GM21515 (cell line): ENCODE results near the gene PRXL2B.
"Not testable (repeated sequence)": the region's sequence is repeated elsewhere in the genome, so short reads cannot be mapped to it uniquely, and the experiment has no call there.

Experiments used
- ATAC-seq: cut with Tn5 transposase; IDR thresholded peaks from one replicate; pipeline ENCODE4 v1.9.1; 2021; ENCODE audit not compliant: unreplicated experiment

PRXL2B gene

GRCh38 chr1:2564006-2564814 is 22.4 kb upstream of the PRXL2B start:
- ATAC-seq: no peak

GRCh38 chr1:2564815-2565374 is 21.7 kb upstream of the PRXL2B start:
- ATAC-seq: no peak

- ATAC-seq: no peak
Measured at GRCh38 chr1:2566101-2567045, 20.2 kb upstream of the PRXL2B start.

GRCh38 chr1:2567083-2567679 is 19.4 kb upstream of the PRXL2B start:
- ATAC-seq: no peak

- not testable (repeated sequence) for ATAC-seq
Measured at GRCh38 chr1:2568187-2568816, 18.3 kb upstream of the PRXL2B start.

GRCh38 chr1:2569060-2569459 is 17.5 kb upstream of the PRXL2B start:
- ATAC-seq: no peak

- ATAC-seq: not testable (repeated sequence)
Measured at GRCh38 chr1:2569703-2570102, 16.9 kb upstream of the PRXL2B start.

GRCh38 chr1:2570332-2570731 is 16.2 kb upstream of the PRXL2B start:
- no peak for ATAC-seq

- ATAC-seq: no peak
Measured at GRCh38 chr1:2571348-2571747, 15.2 kb upstream of the PRXL2B start.

- ATAC-seq: no peak
Measured at GRCh38 chr1:2573250-2573920, 13.2 kb upstream of the PRXL2B start.

GRCh38 chr1:2574350-2574749 is 12.2 kb upstream of the PRXL2B start:
- ATAC-seq: no peak

- ATAC-seq: no peak
Measured at GRCh38 chr1:2575801-2576663, 10.5 kb upstream of the PRXL2B start.

GRCh38 chr1:2577565-2578075 is 9.0 kb upstream of the PRXL2B start:
- peak; percentile 39 for ATAC-seq

- no peak for ATAC-seq
Measured at GRCh38 chr1:2578758-2579118, 7.8 kb upstream of the PRXL2B start.

- ATAC-seq: no peak
Measured at GRCh38 chr1:2580691-2581090, 5.9 kb upstream of the PRXL2B start.

- ATAC-seq: no peak
Measured at GRCh38 chr1:2582391-2582790, 4.2 kb upstream of the PRXL2B start.

GRCh38 chr1:2583331-2583791 is 3.2 kb upstream of the PRXL2B start:
- ATAC-seq: no peak

GRCh38 chr1:2583871-2584351 is 2.7 kb upstream of the PRXL2B start:
- ATAC-seq: no peak
